C4-2B (cell line): ENCODE measurements around the gene PTN.

Experiments
- CTCF ChIP-seq: fragments of 450-650 bp; conservative IDR thresholded peaks from 2 replicates; pipeline ENCODE4 v1.5.1; 2017; ENCODE audit warnings: mild to moderate bottlenecking
- ZFX ChIP-seq: fragments of 450-650 bp; IDR thresholded peaks from 2 replicates; pipeline ENCODE4 v1.6.1; 2017

DNA sequence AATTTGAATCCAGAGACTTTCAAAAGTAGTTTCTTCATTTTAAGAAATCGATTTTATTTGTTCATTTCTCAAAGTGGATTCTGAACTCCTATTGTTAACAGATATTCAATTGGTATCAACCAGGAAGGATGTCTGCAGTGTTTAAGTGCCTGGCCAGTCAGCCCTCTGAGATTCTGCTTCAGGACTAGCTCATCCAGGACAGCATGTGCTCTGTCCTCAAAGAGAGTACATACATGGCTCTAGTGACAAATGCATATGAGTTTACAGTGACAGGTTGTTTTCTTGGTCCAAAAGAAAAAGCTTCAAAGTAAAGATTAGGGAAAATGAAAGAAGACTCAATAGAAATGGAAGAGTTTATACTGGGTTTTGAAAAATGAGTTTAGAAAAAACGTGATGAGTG is 8.4 kb upstream of the PTN start:
- TF ChIP-seq CTCF (no peak), ZFX (no peak)
